ENCODE measurements around the gene AKAP12.
"Not testable (repeated sequence)": the region's sequence is repeated elsewhere in the genome, so short reads cannot be mapped to it uniquely, and the experiment has no call there.

Gene AKAP12

GRCh38 chr6:151315661-151316060 is 75.9 kb downstream of the AKAP12 start:
- DNase-seq = not testable (repeated sequence)

GRCh38 chr6:151317103-151317994 is 77.6 kb downstream of the AKAP12 start:
- no peak for DNase-seq

DNA sequence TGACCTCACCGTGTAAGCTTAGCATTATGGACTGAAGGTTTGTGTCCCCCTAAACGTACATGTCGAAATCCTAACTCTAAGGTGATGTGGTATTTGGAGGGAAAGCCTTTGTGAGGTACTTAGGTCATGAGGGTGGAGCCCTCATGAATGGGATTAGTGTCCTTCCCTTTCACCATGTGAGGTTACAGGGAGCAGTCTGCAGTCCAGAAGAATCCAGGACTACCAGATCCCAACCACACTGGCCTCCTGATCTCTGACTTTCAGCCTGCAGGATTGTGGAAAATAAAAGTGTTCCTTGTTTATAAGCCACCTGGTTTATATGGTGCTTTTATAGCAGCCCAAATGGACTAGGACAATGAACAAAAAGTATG is 78.2 kb downstream of the AKAP12 start:
- DNase-seq = no peak

DNA sequence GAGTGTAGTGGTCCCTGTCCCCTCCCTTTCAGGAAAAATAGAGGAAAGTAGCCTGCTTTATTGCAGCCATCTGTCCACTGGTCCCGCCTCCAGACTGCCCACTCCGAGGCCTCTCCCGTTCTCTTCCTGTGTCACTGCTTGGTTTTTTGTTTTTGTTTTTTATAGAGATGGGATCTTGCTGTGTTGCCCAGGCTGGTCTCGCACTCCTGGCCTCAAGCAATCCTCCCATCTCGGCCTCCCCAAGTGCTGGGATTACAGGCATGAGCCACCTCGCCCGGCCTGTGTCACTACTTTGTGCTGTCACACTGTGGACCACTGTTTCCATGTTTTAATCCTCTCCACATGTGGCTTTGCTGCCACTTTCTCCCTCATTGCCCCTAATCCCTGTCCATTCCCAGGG is 80.4 kb downstream of the AKAP12 start:
- no peak for DNase-seq

- no peak for DNase-seq
These were observed 81.7 kb downstream of the AKAP12 start for GRCh38 chr6:151321438-151321837.

DNA sequence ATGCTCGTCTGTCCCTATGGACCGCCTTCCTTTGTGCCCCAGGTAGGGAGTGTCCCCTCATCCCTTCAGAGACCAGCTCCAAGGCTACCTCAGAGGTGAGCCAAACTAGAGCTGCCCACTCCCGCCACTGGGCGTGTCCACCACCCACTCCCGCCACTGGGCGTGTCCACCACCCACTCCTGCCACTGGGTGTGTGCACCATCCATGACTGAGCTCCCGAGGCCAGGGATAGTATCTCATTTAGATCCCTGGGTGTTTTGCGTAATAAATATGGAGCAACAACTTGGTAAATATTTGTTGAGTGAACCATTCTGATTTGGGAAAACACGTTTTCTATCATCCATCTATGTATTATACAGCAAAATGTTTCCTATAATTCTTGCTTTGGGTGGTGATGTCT is 82.8 kb downstream of the AKAP12 start:
- DNase-seq = no peak

- DNase-seq = peak; percentile 80
These were observed 84.2 kb downstream of the AKAP12 start for GRCh38 chr6:151323791-151324487.

DNA sequence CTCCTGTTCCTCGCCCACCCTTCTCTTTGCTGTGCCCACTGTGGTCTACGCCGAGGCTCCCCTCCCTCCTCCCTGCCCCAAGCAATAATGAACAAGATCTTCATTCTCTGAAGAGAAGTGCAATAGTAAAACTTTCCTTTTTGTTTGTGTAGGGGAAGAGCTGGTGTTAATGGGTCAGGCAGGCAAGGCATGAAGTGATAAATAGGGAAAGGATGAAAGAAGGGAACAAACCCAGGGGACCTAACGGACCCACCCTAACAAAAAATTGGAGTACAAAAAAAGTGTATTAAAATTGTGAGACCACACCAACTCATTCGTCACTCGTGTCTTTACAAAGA is 84.7 kb downstream of the AKAP12 start:
- no peak for DNase-seq

- DNase-seq = no peak
These were observed 85.6 kb downstream of the AKAP12 start for GRCh38 chr6:151325075-151326050.

DNA sequence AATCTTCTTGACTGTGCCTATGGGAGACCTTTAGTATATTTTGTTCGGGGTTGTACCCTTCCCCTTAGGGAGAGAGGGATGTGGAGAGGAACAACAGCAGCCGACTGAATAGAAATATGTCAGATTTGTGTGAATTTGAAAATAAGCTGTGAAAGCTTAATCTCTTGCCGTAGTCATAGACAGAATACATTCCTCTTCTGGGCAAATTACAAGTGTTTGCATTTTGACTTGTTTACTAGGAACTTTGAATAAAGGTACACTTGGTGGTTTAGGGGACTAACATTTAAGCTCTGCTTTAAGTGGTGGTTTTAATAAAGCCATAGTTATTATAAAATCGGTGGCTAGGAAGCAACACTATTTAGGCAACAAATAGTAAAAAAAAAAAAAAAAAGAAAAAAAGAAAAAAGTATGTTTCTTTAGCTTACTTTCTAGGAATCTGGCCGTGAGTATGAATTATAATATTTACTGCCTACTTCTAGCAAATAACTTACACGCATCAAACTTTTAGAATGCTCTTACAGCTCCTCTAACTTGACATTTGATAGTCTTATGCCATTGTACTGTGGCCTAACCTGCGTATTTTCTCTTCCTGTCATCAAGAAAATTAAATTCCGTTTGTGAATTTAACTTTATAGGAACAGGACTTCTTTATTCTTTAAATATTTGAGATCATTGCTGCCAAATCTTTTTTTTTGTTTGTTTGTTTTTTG is 86.5 kb downstream of the AKAP12 start:
- no peak for DNase-seq

- no peak for DNase-seq
These were observed 87.3 kb downstream of the AKAP12 start for GRCh38 chr6:151327101-151327500.

- DNase-seq = no peak
These were observed 90.4 kb downstream of the AKAP12 start for GRCh38 chr6:151330130-151330696.

DNA sequence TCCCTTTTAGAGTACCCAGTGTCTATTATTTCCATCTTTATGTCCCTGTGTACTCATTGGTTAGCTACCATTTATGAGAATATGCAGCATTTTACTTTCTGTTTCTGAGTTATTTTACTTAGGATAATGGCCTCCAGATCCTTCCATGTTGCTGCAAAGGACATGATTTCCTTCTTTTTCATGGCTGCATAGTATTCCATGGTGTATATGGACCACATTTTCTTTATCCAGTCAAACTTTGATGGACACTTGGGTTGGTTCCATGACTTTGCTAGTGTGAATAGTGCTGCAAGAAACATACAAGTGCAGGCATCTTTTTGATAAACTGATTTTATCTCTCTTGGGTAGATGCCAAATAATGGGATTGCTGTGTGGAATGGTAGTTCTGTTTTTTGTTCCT is 96.2 kb downstream of the AKAP12 start:
- no peak for DNase-seq

DNA sequence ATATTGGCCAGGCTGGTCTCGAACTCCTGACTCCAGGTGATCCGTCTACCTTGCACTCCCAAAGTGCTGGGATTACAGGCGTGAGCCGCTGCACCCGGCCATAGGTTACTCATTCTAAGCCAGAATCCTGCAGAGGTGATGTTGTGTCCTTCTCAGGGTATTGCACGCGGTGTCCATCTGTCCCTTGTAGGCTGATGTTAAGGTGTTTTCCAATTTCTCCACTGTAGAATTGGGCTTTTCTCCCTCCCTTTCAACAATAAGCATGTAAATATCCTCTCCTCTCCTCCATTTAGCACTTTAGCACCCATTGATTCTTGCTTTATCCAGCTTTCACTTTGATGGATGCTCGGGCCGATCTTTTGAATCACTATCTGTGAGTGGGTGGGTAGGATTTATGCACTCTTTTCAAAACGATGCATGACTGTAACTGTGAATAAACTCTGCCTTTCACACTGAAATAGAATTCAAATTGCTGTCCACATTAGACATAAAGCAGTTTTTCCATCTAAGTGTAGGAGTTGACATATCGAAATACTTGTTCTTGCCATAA is 99.0 kb downstream of the AKAP12 start:
- DNase-seq = no peak

- no peak for DNase-seq
These were observed 99.6 kb downstream of the AKAP12 start for GRCh38 chr6:151339369-151339768.

GRCh38 chr6:151340219-151340978 is 100.6 kb downstream of the AKAP12 start:
- DNase-seq = no peak

DNA sequence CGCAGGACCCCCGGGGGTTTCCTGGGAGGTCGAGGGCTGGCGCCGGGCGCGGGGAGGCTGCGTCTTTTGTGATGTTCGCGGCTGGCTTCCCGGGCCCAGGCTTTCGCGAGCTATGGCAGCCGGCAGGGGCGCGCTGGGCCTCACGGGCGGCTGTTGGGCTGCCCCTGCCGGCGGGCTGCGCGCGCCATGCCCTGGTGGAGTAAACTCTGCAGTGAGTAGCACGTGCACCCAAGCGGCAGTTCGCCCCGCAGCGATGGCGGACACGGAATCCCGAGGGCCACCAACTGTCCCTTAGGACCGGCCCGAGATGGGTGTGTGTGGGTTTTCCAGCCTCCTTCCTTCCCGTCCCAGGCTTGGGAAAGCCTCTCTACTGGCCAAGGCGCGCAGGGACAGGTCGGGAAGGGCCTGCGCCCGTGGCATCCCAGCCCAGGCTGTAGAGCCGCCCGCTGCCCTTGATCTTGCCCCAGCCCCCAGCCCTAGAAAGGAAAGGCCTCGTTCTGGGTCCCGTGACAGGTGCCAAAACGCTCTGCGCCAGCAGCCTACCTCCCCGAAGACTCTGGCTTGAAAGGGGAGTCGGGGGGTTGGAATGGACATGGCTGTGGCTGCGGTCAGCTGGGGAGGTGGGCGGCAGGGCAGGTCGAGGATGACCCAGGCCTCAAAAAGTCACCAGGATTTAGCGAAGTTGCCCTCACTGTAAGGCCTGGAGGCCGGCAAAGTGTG is 101.9 kb downstream of the AKAP12 start:
- DNase-seq = no peak

DNA sequence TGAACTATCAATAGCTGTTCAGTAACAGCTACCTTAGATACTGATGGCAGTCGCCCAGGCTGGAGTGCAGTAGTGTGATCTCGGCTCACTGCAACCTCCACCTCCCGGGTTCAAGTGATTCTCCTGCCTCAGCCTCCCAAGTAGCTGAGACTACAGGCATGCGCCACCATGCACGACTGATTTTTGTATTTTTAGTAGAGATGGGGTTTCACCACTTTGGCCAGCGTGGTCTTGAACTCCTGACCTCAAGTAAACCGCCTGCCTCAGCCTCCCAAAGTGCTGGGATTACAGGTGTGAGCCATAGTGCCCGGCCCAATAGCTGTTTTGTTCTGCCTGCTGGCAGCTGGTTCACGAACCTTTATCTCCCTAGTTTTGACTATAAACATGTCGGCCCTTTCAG is 103.0 kb downstream of the AKAP12 start:
- DNase-seq = not testable (repeated sequence)

GRCh38 chr6:151349651-151350270 is 110.0 kb downstream of the AKAP12 start:
- DNase-seq = no peak

Measured in DMS153 (cell line).